ENCODE measurements around the gene C2orf72. TPM values are rescaled to one million over a fixed set of nuclear protein-coding genes. Genes with fewer than 3 reads are reported as not detected.
A peak's percentile ranks its signal among the peaks of the same experiment; 100 is the strongest.

Gene C2orf72
- total RNA-seq, 1 experiment from 2014 or later = 0.40 TPM

DNA sequence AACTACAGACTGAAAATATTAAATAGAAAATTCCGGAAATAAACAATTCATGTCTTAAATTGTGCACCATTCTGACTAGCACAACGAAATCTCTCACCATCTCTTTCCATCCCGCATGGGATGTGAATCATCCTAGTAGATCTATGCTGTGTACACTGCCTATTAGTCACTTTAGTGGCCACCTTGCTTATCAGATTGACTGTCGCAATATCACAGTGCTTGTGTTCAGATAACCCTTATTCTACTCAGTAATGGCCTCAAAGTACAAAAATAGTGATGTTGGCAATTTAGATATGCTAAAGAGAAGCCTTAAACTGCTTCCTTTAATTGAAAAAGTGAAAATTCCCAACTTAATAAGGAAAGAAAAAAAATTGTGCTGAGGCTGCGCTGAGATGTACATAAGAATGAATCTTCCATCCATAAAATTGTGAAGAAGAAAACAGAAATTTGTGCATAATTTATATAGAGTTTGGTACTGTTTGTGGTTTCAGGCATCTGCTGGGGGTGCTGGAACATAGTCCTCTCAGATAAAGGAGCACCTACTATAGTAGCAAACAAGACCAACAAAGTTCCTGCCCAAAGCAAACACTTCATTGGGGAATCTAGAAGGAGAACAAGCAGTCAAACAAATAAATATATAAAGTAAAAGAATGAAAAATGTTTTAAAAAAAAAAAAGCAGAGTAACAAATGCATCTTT lies 31.4 kb downstream of the C2orf72 start:
- ChIA-PET CTCF (no interaction called here), POLR2A (ENCODE audit: unreplicated experiment) (no interaction called here)
- peak overlapping the region; percentile 11; the same call in 1 of the 2 replicates for H3K4me2 ChIP-seq (ENCODE audit: low read length)
- peaks cover 23% of the 10 kb centered on the region for H4K20me1 ChIP-seq (ENCODE audit: low read length)
- no peaks in the 10 kb centered on the region for H3K9me3 ChIP-seq (ENCODE audit: low read length)
- ATAC-seq = peak; percentile 100
- no peaks in the 10 kb centered on the region for H3F3A ChIP-seq (ENCODE audit: low read length, unreplicated experiment)
- no peak overlapping the region for H3K9ac ChIP-seq (ENCODE audit: low read length)
- peaks cover 62% of the 10 kb centered on the region for H3K79me2 ChIP-seq (ENCODE audit: low read length)
- BruUV-seq (replicated peaks) = no TSS peak
- no peak for TF ChIP-seq EZH2phosphoT487 (IDR thresholded peaks at IDR 0.05; ENCODE audit: borderline replicate concordance, low read length)
- no peak for TF ChIP-seq EZH2 (IDR thresholded peaks at IDR 0.05; ENCODE audit: low read length, unreplicated experiment)
- TF ChIP-seq, protein P1, sequence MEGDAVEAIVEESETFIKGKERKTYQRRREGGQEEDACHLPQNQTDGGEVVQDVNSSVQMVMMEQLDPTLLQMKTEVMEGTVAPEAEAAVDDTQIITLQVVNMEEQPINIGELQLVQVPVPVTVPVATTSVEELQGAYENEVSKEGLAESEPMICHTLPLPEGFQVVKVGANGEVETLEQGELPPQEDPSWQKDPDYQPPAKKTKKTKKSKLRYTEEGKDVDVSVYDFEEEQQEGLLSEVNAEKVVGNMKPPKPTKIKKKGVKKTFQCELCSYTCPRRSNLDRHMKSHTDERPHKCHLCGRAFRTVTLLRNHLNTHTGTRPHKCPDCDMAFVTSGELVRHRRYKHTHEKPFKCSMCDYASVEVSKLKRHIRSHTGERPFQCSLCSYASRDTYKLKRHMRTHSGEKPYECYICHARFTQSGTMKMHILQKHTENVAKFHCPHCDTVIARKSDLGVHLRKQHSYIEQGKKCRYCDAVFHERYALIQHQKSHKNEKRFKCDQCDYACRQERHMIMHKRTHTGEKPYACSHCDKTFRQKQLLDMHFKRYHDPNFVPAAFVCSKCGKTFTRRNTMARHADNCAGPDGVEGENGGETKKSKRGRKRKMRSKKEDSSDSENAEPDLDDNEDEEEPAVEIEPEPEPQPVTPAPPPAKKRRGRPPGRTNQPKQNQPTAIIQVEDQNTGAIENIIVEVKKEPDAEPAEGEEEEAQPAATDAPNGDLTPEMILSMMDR (conservative IDR thresholded peaks at IDR 0.05; ENCODE audit: low read depth, low read length) = no peak
- H2AFZ ChIP-seq (ENCODE audit: low read length) = no peak overlapping the region
- peak overlapping the region; percentile 24 for H3K27ac ChIP-seq (ENCODE audit: low read length)
- DNase-seq = peak; percentile 79
- peaks cover 78% of the 10 kb centered on the region for H3K36me3 ChIP-seq (ENCODE audit: low read depth, low read length)
- no peak overlapping the region for H3K4me3 ChIP-seq (ENCODE audit: low read length)
- H3K27me3 ChIP-seq (ENCODE audit: low read length) = no peaks in the 10 kb centered on the region
- no peaks in the 10 kb centered on the region for H3K9me2 ChIP-seq (replicated peaks; ENCODE audit: low read length)
- peaks cover 12% of the 10 kb centered on the region for H3K4me1 ChIP-seq (ENCODE audit: insufficient read depth, low read length)
- intact Hi-C loops (cut with micrococcal nuclease) = no loop called here

DNA sequence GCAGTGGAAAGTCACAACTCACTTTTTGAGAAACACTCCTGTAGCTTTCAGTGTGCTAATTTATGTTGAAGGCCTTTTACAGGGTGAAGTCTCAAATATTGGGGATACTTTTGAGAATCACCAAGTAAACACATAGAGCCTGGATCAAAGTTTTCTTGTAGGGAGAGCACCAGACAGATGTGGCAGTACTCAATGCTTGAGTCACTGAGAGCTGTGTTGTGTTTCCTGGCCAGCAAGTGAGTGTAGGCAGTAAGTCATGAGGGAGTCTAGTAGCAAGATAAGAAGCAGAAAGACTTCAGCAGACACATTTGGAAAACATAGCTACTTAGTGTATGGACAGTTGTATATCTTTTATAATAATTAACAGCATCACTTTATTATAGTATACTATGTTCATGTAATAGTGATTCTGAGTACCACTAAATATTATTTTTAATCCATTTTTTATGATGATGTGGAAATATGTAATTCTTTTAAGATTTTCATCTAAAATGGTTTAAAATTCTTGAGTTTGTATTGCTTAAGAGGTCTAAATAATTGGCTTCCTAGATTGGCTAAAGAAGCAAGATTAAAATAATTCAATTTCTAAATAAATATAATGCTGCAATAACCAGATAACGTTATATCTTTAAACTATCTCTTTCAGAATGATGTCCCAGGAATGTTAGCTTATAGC lies 32.2 kb downstream of the C2orf72 start:
- Histone ChIP-seq H3K36me3 (ENCODE audit: low read depth, low read length) (peaks cover 70% of the 10 kb centered on the region), H3K27me3 (ENCODE audit: low read length) (no peaks in the 10 kb centered on the region), H2AFZ (ENCODE audit: low read length) (no peak overlapping the region), H3K9me2 (replicated peaks; ENCODE audit: low read length) (no peaks in the 10 kb centered on the region), H3K9ac (ENCODE audit: low read length) (no peak overlapping the region), H3K4me1 (ENCODE audit: insufficient read depth, low read length) (peaks cover 12% of the 10 kb centered on the region), H3K4me3 (ENCODE audit: low read length) (no peak overlapping the region), H3K27ac (ENCODE audit: low read length) (no peak overlapping the region), H4K20me1 (ENCODE audit: low read length) (peaks cover 23% of the 10 kb centered on the region), H3K9me3 (ENCODE audit: low read length) (no peaks in the 10 kb centered on the region), H3K4me2 (ENCODE audit: low read length) (no peak overlapping the region), H3F3A (ENCODE audit: low read length, unreplicated experiment) (no peaks in the 10 kb centered on the region), H3K79me2 (ENCODE audit: low read length) (peaks cover 54% of the 10 kb centered on the region)
- ChIA-PET POLR2A (ENCODE audit: unreplicated experiment) (interaction anchor here (0.6 kb wide), 1 partner anchor 137 kb away, joined by 3 read pairs; no protein-coding TSS in a partner anchor), CTCF (no interaction called here)
- TF ChIP-seq EZH2phosphoT487 (IDR thresholded peaks at IDR 0.05; ENCODE audit: borderline replicate concordance, low read length) (no peak), EZH2 (IDR thresholded peaks at IDR 0.05; ENCODE audit: low read length, unreplicated experiment) (no peak)
- TF ChIP-seq, protein P1 (conservative IDR thresholded peaks at IDR 0.05; ENCODE audit: low read depth, low read length) = no peak
- no TSS peak for BruUV-seq (replicated peaks)
- intact Hi-C loops (cut with micrococcal nuclease) = no loop called here
- DNase-seq = no peak
- no peak for ATAC-seq

DNA sequence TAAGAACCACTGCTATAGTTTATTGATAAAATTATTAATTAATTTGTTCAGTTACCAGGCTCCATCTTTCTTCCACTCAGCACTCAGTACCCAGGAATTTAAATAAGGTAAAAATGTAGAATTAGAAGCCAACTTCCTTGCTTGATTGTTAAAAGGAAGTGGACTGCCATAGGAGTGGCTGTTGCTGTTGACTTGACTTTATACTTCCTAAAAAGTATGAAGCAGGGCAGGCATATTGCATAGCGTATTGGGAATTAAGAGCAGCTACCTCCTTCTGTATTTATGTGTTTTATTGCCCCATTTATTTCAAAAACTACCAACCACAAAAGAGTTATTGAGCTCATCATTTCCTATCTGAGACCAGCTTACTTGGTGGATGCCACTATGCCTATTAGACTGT lies 47.2 kb downstream of the C2orf72 start:
- Histone ChIP-seq H3K4me3 (ENCODE audit: low read length) (no peak overlapping the region), H3F3A (ENCODE audit: low read length, unreplicated experiment) (no peaks in the 10 kb centered on the region), H3K36me3 (ENCODE audit: low read depth, low read length) (peaks cover 83% of the 10 kb centered on the region), H3K9me2 (replicated peaks; ENCODE audit: low read length) (no peaks in the 10 kb centered on the region), H4K20me1 (ENCODE audit: low read length) (0 out of 2 replicates have a peak, but pooled peaks cover under 1% of the 10 kb centered on the region), H3K27me3 (ENCODE audit: low read length) (no peaks in the 10 kb centered on the region), H3K9ac (ENCODE audit: low read length) (no peak overlapping the region), H3K27ac (ENCODE audit: low read length) (no peak overlapping the region), H3K4me1 (ENCODE audit: insufficient read depth, low read length) (no peaks in the 10 kb centered on the region), H3K9me3 (ENCODE audit: low read length) (no peaks in the 10 kb centered on the region), H3K4me2 (ENCODE audit: low read length) (no peak overlapping the region), H3K79me2 (ENCODE audit: low read length) (no peaks in the 10 kb centered on the region), H2AFZ (ENCODE audit: low read length) (no peak overlapping the region)
- ChIA-PET POLR2A (ENCODE audit: unreplicated experiment) (no interaction called here), CTCF (no interaction called here)
- intact Hi-C loops (cut with micrococcal nuclease) = no loop called here
- DNase-seq = no peak
- ATAC-seq = no peak
- no TSS peak for BruUV-seq (replicated peaks)
- no peak for TF ChIP-seq EZH2 (IDR thresholded peaks at IDR 0.05; ENCODE audit: low read length, unreplicated experiment)
